ACHN (cell line): ENCODE results near the gene ZNF280D.

Source experiments
- DNase-seq: peaks from one replicate; pipeline ENCODE4 v3.0.0-alpha.2; 2015
- in situ Hi-C: cut with HindIII; loops from 2 replicates; pipeline ENCODE4 v1.10.0; 2017; ENCODE audit warnings: low sequenced_read_pairs, low pct_ligation_motif_present, low pct_unique_long_range_greater_than_20kb

The ZNF280D gene

DNA sequence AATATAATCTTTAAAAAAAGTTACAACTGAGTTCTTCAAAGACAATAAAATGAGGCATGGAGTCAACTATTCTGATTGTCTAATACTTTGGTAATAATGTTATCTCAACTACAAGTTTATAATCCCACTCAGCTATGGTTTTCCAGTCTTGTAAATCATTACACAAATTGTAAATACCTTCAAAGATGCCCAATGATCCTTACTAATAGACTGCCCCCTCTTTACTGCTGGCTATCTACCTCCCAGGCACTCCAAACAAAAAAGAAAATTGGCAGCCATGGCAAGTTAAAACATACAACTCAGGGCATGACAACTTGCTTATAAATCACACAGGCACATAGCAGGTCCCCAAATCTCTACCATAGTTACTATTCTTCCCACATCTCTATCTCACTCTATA lies 58.5 kb downstream of the ZNF280D start:
- in situ Hi-C loops: no loop called here
- no peak for DNase-seq

- in situ Hi-C loops: no loop called here
- no peak for DNase-seq
These were observed 60.6 kb downstream of the ZNF280D start for GRCh38 chr15:56672721-56673120.

- in situ Hi-C loops: no loop called here
- DNase-seq: no peak
These were observed 65.8 kb downstream of the ZNF280D start for GRCh38 chr15:56667517-56667916.

DNA sequence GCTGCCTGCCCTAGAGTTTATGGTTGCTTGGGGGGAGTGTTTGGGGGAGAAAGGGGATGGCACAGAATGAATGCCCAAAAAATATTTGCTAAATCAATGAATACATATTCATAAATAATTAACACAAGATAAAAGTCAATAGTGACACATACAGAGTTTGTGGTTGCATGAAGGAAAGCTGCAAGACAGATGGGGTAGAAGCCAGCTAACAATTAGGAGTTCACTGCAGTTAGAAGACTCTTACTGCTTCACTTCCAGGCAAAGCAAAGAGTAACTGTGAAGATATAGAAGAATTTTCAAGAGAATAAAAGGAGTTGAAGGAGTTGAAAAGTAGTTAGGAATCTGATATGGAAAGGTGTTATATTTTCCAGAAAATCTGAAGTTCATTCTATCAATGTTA lies 72.4 kb downstream of the ZNF280D start:
- in situ Hi-C loops: no loop called here
- no peak for DNase-seq

DNA sequence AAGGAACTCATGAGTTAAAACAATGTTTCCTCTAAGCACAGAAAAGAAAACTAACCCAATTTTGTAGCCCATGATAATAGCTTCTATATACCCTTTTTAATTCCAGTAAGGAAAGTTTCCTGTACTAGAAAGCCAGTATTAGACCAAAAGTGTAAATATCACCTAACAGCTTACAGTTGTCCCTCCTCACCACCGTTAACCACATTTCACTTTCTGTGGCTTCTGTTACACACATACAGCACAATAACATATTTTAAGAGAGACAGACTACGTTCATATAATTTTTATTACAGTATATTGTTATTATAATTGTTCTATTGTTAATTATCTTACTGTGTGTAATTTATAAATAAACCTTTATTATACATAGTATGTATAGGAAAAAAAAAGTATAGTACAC lies 74.1 kb downstream of the ZNF280D start:
- in situ Hi-C loops: no loop called here
- no peak for DNase-seq

GRCh38 chr15:56654624-56655023 lies 78.7 kb downstream of the ZNF280D start:
- in situ Hi-C loops: no loop called here
- DNase-seq: no peak

GRCh38 chr15:56654216-56654615 lies 79.1 kb downstream of the ZNF280D start:
- in situ Hi-C loops: no loop called here

GRCh38 chr15:56653787-56654186 lies 79.5 kb downstream of the ZNF280D start:
- in situ Hi-C loops: no loop called here
- no peak for DNase-seq

More at GRCh38 chr15:56654216-56654615, 79.1 kb downstream of the ZNF280D start:
- DNase-seq: no peak

GRCh38 chr15:56653107-56653506 lies 80.2 kb downstream of the ZNF280D start:
- in situ Hi-C loops: no loop called here
- DNase-seq: no peak

DNA sequence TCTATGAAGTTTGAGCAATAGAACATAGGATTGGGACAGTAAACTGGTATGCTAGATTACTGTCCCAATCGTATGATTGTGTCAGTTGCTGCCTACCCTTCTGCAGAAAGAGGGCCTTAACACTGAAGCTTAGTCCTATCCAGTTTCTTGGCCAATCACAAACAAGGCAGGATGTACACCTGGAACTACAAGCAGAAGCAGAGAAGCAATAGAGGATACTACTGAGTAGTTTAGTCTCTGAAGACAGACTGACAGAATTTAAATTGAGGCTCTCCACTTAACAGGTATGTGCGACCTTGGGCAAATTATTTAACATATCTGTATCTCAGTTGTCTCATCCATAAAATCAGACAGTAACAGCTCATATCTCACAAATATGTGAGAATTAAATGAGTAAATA lies 85.0 kb downstream of the ZNF280D start:
- DNase-seq: no peak
- in situ Hi-C loops: no loop called here

GRCh38 chr15:56640549-56640948 lies 92.8 kb downstream of the ZNF280D start:
- DNase-seq: no peak
- in situ Hi-C loops: no loop called here

DNA sequence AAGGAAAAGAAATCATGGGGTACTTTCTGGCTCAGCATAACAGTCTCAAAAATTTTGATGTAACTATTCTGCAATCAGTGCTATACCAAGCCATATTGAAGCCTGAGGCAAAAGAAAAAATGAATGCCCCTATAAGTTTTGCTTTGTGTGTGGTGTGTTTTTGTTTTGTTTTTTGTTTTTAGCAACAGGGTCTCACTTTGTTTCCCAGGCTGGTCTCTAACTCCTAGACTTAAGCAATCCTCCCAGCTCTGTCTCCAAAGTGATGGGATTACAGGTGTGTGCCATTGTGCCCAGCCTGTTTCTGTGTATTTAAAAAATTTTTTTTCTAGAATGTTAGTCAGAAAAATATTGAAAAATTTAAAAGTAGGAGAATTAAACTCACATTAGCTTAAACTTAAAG lies 93.2 kb downstream of the ZNF280D start:
- in situ Hi-C loops: no loop called here

GRCh38 chr15:56639631-56640030 lies 93.7 kb downstream of the ZNF280D start:
- in situ Hi-C loops: no loop called here
- DNase-seq: no peak

More for the DNA sequence above, 93.2 kb downstream of the ZNF280D start:
- DNase-seq: no peak

- in situ Hi-C loops: no loop called here
- DNase-seq: no peak
These were observed 101.5 kb downstream of the ZNF280D start for GRCh38 chr15:56631765-56632164.

- in situ Hi-C loops: no loop called here
- DNase-seq: no peak
These were observed 104.3 kb downstream of the ZNF280D start for GRCh38 chr15:56628893-56629532.

- no peak for DNase-seq
- in situ Hi-C loops: no loop called here
These were observed 113.4 kb downstream of the ZNF280D start for GRCh38 chr15:56619887-56620286.

DNA sequence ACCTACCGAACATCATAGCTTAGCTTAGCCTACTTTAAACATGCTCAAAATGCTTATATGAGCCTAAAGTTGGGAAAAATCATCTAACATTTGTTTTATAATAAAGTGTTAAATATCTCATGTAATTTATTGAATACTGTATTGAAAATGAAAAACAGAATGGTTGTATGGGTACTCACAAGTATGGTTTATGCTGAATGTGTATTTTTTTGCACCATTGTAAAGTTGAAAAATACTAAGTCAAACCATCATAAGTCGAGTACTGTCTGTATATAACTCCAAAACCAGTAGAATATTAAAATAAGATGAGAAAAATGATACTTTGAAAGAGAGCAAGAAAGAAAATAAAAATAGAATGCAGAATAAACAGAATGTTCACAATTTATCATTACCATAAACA lies 115.7 kb downstream of the ZNF280D start:
- in situ Hi-C loops: no loop called here
- no peak for DNase-seq

GRCh38 chr15:56616551-56616950 lies 116.8 kb downstream of the ZNF280D start:
- in situ Hi-C loops: no loop called here
- DNase-seq: no peak

DNA sequence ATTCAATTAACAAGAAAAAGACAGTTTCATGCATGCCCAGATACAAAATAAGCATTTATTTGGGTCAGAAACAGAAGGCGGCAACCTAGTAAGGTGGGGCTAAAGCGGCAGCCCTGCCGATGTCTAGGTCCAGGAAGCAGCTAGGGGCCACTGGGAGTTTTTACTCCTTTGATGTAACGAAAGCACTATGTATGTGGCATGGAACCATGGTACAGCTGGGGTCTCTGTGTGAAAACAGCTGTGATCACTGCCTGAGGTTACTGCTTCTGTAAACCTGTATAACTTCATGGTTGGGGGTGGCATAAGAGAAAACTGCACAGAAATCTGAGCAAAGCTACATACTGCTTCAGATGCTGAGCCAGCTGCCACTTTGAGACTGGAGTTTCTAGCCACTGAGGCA lies 119.5 kb downstream of the ZNF280D start:
- in situ Hi-C loops: no loop called here
- DNase-seq: no peak

- in situ Hi-C loops: no loop called here
- DNase-seq: no peak
These were observed 124.3 kb downstream of the ZNF280D start for GRCh38 chr15:56608993-56609392.
